GM18502 (cell line): ENCODE results near the gene APCDD1.
"Not testable (repeated sequence)": the region's sequence is repeated elsewhere in the genome, so short reads cannot be mapped to it uniquely, and the experiment has no call there.

ENCODE experiments used
- ATAC-seq: cut with Tn5 transposase; IDR thresholded peaks from one replicate; pipeline ENCODE4 v1.9.1; 2021; ENCODE audit warnings: mild to moderate bottlenecking; ENCODE audit not compliant: unreplicated experiment, poor library complexity

APCDD1 gene

DNA sequence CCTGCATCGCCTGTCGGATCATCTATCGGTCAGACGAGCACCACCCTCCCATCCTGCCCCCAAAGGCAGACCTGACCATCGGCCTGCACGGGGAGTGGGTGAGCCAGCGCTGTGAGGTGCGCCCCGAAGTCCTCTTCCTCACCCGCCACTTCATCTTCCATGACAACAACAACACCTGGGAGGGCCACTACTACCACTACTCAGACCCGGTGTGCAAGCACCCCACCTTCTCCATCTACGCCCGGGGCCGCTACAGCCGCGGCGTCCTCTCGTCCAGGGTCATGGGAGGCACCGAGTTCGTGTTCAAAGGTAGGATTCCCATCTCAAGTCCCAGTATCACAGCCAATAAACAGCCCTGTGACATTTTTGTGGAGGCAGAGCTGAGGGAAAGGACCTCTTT lies 31.0 kb downstream of the APCDD1 start:
- ATAC-seq, result no peak

GRCh38 chr18:10486362-10486761 lies 31.9 kb downstream of the APCDD1 start:
- ATAC-seq, result no peak

- no peak for ATAC-seq
These were observed 32.7 kb downstream of the APCDD1 start for GRCh38 chr18:10487154-10487553.

DNA sequence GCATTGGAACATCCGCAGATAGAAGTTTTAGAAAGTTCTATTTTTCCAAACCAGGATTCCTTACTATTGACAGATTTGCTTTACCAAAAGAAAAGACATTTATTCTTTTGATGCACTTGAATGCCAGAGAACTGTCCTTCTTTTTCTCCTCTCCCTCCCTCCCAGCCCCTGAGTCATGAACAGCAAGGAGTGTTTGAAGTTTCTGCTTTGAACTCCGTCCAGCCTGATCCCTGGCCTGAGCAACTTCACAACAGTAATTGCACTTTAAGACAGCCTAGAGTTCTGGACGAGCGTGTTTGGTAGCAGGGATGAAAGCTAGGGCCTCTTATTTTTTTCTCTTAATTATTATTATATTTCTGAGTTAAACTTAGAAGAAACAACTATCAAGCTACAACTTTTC lies 33.6 kb downstream of the APCDD1 start:
- no peak for ATAC-seq

- ATAC-seq, result peak; percentile 98
These were observed 36.1 kb downstream of the APCDD1 start for GRCh38 chr18:10490401-10491165.

DNA sequence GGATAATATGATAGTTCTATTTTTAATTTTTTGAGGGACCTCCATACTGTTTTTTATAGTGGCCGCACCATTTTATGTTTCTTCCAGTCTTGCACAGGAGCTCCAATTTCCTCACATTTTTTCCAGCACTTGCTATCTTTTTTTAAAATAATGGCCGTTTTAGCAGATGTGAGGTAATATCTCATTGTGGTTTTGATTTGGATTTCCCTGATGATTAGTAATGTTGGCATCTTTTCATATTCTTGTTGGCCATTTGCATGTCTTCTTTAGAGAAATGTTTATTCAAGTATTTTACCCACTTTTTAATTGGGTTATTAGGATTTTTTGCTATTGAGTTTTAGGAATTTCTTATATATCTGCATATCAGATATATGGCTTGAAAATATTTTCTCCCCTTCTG lies 41.5 kb downstream of the APCDD1 start:
- ATAC-seq, result no peak

DNA sequence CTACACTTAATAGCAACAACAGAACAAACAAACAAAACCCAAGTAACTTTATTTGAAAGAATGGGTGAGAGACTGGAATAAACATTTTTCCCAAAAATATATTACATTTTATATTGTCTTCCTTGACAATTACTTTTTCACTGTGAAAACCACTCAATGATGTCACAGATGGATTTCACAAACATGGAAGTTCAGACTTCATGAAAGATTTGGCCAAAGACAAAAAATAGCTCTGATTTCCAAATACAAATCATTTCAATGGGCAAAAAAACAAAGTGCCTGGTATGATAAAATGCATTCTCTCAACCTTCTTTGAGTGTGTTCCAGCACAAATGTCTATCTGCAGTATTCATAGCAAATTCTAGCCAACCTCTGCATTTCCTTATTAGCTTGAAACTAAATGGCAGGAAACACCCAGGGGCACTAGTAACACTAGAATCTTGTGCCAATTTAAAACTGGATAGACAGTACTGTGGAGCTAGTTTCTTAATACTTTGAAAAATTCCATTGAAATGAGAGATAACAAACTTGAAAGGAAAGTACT lies 42.8 kb downstream of the APCDD1 start:
- ATAC-seq, result no peak

DNA sequence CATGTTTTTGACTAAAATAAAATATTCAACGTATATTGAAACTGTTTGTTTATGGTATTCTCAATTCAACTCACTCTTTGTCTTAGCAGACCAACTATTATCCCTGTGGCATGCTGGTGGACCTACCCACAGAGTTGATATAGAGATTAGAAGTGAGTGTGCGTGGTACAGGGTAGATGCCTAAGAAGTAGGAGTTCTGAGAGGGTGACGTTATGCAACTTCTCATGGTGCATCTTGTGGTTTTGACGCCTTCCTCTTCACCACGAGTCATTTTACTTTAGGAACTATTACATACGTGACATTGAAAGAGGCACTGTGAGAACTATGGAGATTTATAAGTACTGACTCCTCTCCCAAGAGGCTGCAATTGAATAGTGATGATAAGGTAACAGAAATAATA lies 44.8 kb downstream of the APCDD1 start:
- ATAC-seq, result no peak

DNA sequence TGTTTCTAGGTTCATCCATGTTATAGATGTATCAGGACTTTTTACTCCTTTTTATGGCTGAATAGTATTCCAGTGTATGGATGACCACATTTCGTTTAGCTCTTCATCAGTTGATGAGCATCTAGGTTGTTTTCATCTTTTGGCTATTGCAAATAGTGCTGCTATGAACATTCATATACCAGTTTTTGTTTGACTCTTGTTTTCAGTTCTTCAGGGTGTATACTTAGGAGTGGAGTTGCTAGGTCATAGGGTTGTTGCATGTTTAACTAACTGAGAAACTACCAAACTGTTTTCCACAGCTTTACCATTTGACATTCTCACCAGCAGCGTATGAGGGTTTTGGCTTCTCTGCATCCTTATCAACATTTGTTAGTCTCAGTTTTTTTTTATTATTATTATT lies 45.6 kb downstream of the APCDD1 start:
- no peak for ATAC-seq

DNA sequence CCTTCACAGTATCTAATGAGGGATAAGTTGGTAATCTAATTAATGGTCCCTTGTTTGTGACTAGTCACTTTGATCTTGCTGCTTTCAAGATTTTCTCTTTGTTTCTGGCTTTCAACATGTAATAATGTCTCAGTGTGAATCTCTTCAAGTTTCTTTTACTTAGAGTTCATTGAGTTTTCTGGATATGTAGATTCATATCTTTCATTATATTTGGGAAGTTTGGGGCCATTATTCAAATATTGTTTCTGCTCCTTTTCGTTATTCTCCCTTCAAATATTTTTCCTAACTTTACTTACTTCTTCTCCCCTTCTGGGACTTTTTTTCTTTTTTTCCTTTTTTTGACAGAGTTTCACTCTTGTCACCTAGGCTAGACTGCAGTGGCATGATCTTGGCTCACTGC lies 50.3 kb downstream of the APCDD1 start:
- ATAC-seq, result no peak

GRCh38 chr18:10505892-10506291 lies 51.5 kb downstream of the APCDD1 start:
- not testable (repeated sequence) for ATAC-seq

DNA sequence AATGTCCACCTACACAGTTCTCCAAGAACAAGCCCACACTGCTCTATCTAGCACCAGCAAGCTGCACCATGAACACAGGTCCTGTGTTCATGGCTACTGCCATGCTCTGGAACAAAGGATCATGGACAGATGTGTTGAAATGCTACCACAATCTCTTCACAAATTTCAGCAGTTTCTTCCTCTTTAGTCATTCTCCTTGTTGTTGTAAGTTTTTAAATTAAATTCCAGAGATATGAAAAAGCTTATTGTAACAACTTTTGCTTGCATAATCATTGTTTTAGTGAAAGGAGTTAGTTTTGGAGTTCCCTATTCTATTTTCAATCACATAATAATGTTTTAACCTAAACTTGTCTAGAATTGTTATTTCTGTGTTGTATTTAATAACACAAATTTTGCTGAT lies 54.2 kb downstream of the APCDD1 start:
- ATAC-seq, result no peak

GRCh38 chr18:10511236-10511635 lies 56.8 kb downstream of the APCDD1 start:
- ATAC-seq, result no peak

DNA sequence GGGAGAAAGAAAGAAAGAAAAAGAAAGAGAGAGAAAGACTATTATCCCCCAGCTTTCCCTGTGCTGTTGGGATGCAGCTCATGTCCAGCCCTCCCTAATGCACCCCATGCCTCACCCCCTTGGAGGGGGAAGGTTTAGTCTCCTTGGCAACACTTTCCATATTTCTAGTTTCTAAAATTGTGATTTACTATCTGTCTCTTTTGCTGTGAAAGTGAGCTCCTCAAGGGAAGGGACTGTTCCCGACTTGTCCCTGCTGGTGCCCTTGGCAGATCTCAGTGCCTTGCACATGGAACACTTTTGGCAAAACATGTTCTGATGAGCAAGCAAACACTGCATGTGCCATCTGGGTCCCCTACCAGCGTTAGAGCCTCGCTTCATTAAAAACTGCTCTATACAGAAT lies 59.6 kb downstream of the APCDD1 start:
- ATAC-seq, result no peak

DNA sequence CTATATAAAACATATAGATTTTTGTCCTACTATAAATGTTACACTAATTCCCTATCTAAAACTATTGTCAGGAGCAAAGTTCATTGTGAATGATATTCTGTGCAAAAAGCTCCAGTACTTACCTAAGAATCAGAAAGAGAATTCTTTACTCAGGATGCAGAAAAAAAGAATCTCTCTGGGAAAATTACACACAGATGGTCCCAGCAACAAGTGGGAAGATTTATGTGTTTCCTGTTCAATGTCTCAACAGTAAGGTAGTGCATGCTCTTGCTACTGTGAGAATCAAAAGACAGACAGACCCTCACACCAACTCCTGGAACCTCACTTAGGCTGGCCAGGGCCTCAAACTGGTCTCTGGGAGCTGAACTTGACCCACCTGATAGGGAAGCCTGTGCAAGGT lies 60.2 kb downstream of the APCDD1 start:
- no peak for ATAC-seq

DNA sequence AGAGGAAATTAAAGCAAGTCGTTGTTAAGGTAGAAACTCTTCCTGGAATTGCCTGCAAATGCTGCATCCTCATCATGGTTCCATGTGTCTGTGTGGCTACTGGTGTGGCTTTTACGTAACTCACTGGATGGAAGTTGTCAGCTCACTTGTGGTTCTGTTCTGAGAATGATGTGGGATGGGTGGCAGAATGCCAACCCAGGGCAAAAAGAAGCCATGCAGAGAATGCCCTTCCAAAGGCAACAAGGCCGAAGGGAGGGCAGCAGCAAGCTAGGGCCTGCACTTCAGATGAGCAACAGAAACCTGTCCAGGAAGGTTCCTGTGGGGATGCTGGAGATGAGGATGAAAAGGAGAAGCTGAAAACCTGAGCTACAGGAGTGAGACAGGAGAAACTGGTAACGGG lies 61.0 kb downstream of the APCDD1 start:
- ATAC-seq, result no peak

DNA sequence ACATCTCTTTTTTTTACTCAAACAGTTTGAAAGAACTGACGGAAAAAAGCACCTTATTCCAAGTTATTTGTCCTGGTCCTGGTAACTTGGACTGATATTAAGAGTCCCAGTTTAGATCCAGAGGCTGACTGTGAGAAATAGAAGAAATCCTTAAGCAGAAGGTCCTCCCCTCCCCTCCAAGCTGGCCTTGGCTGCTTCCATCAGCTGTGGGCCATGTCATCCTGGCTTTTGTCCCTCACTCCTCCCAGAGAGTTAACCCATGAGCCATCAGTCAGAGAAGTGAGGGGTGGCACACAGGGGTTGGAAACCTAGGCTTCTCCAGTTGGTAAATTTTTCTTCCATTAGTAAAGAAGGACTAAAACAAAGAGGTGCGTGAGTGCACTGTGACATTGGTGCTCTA lies 61.6 kb downstream of the APCDD1 start:
- ATAC-seq, result no peak

DNA sequence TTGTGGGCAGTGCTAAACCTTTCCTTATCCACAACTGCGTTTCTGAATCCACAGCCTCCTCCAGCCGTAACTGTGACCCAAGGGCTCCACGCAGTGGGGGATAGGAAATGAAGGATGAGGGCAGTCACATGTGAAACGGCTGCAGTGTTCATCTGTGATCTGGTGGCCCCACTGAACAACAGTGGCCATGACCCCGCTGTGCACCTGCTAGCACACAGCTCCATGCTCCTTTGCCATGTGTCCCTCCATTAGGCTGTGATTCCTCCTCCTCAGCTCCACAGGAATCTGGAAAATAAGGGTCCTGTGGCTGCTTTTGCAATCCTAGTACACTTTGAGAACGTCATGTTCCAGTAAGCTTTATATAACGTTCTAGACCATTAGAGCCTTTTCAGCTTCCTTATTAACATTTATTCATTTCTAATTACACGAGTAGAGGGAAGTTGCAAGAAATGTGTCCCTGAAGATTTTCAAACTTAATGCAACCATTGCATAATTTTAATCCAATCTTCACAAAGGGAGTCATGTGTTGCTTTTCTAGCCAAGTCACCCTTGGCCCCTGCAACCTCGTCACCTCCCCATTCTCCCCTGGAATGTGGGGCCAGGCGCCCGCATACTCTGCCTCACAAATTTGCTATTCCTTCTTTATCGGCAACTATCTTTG lies 64.3 kb downstream of the APCDD1 start:
- ATAC-seq, result no peak

- no peak for ATAC-seq
These were observed 64.9 kb downstream of the APCDD1 start for GRCh38 chr18:10519366-10519765.

DNA sequence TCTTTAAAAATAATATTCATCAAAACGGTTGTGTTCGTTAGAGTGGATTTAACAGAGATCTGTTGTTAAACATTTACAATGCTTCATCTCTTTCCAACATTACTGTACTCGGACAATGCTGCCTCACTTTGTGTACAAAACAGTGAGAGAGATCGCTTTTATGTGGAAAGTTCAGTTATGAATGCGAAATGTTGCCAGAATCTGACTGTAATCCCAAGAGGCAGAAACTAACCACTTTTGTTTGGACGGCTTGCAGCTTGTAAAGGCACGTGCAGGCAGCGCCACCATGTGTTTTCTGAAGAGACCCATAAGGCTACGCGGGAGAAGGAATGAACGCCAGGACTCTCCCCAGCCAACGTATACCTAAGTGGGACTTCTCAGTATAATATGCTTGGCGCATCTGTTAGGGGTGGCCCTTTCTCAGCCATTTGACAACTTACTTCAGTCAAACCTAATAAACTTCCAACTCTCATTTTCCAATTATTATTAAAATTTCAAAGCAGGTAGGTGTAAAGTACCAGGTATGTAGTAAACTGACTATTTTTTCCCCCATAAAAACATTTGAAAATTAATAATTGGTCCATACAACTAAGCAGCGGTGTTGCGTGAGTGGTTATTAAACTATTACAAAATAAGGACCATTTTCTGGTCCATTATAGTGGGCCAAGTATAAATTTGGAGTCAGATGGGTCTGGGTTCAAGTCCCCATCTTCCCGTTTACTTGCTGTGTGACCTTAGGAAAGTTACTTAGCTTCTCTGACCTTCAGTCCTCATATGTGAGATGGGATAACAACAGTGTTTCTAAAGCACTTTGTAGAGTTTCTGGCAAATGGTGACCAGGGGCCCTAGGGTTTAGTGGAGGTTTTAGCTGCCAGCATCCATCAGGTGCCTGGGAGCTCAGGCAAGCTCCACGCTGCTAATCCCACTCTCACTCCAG lies 65.8 kb downstream of the APCDD1 start:
- ATAC-seq, result peak; percentile 78

DNA sequence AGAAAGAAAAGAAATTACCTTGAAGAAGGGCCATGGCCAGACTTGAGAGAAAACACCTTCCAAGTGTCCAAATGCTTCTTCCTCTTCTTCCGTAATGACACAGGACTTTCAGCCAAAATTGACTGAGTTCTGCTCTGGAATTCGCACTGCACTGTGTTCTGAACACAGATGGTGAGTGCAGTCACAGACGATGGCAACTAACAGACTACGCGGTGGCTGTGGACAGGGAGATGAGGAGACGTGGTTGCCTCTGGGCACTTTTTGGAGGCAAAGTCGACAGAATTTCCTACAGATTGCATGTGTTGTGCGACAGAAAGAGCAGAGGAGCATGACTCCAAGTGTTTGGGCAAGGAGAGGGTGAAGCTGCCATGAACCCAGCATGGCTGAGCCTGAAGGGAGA lies 67.1 kb downstream of the APCDD1 start:
- ATAC-seq, result no peak
